GM04503 (cell line): ENCODE measurements around the gene GBX2.

Experiments used
- DNase-seq: peaks from one replicate; pipeline ENCODE4 v3.0.0-alpha.2; 2012; ENCODE audit warnings: low read depth

Gene GBX2

DNA sequence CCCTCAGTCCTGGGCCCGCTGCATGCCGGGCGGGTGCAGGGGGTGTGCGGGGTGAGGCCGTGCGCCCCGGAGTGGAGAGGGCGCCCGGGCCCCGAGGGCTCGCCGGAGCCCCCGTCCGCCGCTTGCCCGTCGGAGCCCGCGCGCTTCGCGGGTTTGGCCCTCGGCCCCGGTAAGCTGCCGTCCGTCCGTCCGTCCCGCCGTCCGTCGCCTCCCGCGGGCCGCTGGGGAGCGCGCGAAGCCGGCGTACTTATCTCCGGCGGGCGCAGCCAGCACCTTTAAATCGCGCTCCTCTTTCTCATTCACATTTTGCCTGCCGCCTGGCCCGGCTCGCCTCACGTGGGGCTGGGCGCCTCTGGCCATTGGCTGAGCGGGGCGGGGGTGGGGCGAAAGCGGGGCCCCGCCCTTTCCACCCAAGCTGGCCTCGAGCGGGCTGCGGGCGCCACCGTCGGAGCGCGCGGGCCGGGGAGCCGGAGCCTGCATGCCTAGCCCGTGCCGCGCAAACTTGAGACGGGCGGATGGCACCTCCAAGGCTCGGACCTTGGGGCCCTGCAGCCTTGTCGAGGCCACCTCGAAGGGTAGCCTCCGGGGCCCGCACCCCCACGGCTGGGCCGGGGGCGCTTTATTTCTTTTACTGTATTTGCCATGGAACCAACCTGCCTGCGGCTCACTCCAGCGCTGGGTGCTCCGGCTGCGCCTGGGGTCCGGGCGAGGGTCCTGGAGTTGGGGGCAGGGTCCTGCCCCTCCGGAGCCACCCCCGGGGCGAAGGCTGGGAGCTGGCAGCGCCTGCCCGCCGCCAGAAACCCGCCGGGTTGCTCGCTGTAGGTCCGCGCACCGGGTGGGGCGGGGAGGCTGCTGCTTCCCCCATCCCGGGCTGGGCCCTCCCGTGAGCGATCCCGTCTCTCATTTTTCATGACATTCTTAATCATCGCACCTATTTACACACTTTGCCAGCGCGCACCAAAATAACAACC is at the start of gene GBX2:
Gene GBX2 (minus strand): TSS at position 277 of the 971 bp plus-strand sequence. CDS start 415 bp downstream, outside the sequence.
- DNase-seq, result no peak

DNA sequence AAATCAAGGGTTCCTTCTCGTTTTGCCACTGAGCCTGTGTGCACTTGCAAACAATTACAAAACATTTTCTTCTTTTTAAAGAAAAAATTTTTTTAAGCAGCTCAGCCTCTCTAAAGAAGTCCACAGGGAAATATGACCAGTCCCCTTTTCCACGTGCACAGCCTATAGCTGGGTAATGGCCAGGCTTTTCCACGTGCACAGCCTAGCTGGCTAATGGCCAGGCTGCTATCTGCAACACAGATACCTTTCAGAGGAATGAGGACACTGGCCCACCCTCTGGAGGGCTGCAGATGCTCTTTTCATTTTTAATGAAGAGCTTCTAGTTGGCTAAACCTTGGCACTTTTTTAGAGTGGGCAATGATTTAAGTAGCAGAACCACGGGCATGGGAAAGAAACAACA is 49.7 kb upstream of the GBX2 start:
- no peak for DNase-seq

DNA sequence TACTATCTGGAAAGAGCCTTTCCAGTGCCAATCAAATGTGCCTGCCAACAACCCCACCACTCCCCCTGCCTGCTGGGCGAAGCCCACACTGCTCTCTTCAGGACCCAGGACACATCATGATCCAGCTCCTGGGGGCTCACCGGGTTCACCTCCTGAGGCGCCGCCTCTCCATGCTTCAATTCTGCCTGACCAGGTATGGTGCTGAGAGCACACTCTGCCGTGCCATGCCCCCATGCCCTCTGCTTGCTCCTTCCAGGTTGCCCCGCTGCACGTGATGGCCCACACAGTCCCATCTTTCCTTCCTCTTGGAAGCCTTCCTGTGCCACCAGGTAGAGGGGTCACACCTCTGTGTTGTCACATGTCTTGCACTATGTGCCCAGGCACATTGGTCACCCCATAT is 48.5 kb upstream of the GBX2 start:
- no peak for DNase-seq

DNA sequence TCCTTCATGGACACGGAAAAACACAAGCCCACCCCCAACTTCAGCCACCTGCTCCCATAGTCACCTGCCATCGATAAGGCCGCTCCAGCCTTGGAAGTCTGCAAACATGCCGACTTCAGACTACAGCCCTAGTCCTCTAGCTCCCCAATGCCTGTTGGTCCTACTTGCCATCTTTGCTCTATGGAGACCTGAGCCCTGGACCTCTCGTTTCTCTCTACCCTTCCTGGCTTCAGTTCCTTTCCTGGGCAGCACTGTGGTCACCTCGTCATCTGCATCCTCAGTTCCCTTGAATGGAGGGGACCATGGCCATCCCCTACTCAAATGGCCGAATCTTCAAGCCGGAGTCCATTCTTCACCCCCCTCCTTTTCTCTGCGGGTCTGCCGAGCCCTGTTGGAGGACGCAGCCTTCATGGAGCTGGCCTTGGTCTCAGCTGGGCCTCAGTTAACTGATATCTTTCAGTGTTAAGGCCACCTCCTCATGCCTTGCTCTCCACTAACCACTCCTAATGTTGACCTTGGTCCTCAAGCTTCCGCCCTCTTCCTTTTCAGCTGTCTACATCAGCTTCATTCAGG is 47.7 kb upstream of the GBX2 start:
- DNase-seq, result no peak

DNA sequence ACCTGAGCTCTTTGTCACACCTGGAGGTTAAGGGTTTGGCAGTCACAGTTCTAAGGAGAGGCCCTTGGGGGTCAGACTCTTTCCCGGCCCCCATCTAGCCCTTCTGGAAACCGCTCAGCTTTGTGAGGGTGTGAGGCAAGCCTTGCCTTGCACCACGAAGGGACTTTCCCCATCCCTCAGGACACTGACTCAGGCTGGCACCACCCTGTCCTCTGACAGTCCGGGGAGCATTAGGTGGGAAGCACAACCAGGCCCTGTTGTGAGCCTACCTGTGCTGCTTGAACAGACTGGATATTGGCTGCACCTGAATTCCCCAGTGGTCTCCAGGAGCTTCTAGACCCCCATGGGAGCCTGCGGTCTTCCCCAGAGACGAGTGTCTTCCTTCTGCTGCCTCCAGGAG is 47.0 kb upstream of the GBX2 start:
- no peak for DNase-seq

DNA sequence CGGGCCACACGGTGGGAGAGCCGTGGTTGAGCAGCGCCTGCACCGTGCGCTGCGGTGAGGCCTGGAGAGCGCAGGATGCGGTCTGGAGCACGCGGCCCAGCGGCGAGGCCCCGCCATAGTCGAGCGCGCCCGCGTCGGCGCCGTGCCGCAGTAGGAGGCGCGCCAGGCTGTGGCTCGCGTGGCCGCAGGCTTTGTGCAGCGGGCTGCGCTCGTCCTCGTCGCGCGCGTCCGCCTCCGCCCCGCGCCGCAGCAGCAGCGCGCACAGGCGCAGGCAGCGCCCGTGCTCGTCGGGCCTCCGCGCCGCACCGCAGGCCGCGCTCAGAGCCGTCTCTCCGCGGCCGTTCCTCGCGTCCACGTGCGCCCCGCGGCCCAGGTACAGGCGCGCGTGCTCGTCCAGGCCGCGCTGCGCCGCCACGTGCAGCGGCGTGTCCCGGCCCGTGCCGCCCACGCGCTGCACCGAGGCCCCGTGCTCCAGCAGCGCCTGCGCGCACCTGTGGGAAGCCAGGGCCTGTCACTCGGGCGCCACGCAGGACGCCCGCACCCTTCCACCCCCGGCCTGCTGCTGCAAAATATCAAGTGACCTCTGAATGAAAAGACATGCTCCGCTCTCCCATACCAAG is 46.3 kb upstream of the GBX2 start:
- no peak for DNase-seq

DNA sequence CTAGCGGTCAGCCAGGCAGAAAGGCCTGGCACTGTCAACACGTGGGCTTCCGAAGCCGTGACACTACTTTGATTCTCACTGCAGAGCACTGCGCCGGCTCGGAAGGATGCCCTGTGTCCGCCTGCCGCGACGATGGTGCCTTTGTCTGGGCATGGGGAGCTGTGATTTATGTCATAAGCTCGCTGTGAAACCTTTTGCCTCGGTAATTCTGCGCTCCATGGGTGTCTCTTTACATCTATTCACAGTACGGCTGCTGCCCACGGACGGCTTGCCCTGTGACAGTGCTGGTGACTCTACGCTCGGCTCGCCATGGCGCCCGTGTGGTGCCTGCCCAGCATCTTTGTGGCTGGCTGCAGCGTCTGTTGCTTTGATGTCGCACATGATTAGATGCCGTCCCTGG is 43.1 kb upstream of the GBX2 start:
- DNase-seq, result no peak

DNA sequence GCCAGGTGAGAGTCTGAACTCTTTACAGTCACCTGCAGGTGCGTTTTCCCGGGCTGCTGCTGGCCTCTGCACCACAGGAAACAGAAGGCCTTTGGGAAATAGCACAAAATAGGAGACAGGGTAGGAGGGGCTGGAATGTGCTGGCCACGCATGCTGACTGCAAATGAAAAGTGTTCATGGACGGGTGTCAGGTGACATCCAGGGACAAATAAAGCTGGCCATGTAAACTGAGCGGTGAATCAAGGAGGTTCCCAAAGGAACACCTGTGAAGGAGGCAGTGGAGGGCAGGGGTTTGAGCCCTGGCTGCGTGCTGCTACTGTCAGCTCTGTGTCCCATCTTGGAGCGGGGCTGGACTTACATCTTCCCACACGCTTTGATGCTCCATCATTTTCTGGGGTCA is 42.4 kb upstream of the GBX2 start:
- DNase-seq, result no peak

DNA sequence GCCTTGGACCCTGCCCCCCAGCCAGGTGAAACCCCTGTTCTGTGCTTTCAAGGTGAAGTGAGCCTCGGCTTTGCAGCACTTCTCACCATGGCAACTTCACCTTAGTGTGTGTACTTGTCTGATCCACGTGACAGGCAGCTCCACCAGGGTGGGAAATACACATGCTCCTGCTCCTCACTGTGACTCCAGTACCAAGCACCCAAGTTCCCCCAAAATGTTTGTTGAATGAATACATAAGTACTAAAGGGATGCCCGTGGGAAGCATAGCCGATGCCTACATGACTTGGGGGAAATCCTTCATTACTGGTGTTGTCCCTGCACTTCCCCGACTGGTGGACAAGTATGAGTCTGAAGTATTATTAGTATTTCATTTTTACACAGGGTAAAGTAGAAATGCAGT is 41.8 kb upstream of the GBX2 start:
- no peak for DNase-seq

DNA sequence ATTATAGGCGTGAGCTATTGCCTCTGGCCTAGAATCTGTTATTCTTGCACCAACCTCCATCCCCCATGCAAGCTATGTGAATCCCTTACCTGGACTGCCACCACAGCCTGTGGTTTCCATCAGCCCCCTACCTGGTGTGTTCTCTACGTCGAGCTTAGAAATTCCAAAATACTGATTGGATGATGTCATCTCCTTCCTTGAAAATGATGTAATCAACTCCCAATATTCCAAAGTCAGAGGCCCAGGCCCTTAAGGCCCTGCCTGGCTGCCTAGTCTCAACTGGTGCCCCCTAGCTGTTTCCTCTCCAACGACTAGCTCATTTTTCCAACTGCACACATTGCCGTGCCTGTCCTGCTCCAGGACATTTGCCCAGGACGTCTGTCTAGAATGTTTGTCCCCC is 41.3 kb upstream of the GBX2 start:
- DNase-seq, result no peak

DNA sequence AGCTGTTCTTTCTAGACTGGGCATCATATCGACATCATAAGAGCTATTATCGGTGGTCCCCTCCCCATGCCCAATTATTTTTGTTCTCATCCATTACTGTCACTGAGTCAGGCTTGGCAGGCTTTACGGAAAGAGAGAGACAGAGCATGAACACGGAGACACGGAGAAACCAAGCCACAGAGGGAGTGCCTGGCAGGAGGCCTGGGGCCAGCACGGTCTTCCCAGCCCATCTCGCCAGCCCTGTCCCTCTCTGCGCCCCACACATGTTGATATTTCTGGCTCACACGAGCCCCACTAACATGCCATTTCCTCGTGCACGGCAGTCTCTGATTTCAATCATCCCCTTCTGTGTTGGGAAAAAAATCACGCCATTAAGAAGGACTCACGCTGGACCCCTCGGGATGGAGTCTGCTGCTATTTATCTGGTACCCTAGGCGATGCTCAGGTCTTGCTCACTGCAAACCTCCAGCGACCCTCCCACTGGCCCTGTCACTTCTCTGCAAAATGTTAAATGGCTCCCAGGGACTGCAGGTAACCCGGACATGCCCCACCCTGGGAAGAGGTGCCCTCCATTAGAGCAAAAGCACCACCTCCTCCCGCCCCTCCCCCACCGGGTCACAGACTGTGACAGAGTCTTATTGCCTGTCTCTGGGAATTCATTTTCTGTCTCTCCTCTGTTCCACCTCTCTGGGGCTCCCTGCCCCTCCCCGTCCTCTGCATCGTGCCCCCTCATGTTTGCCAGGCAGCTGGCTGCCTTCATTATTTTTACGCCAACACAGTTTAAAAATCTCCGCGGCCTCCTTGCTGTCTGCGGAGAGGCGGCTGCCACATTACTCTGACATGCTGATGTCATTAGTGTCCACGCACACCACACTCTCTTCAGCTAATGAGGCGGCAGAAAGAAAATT is 40.1 kb upstream of the GBX2 start:
- DNase-seq, result no peak

DNA sequence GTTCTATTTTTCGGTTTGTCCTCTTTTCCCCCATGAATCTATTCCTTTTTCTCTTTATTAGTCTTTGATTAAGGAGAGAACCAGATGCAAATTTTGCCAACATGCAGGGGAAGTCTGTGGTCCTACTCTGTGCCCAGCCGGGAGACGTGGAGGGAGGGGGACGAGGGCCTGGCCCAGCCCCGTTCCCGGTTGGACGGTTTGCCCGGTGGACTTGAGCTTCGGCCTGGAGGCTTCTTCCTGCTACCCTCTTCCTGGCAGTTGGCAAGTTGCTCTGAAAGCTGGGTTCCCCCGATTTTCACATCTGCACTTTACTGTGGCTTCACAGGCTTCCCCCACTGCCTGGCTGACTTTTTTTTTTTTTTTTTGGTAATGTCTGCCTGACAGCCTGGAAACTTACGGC is 39.3 kb upstream of the GBX2 start:
- no peak for DNase-seq

DNA sequence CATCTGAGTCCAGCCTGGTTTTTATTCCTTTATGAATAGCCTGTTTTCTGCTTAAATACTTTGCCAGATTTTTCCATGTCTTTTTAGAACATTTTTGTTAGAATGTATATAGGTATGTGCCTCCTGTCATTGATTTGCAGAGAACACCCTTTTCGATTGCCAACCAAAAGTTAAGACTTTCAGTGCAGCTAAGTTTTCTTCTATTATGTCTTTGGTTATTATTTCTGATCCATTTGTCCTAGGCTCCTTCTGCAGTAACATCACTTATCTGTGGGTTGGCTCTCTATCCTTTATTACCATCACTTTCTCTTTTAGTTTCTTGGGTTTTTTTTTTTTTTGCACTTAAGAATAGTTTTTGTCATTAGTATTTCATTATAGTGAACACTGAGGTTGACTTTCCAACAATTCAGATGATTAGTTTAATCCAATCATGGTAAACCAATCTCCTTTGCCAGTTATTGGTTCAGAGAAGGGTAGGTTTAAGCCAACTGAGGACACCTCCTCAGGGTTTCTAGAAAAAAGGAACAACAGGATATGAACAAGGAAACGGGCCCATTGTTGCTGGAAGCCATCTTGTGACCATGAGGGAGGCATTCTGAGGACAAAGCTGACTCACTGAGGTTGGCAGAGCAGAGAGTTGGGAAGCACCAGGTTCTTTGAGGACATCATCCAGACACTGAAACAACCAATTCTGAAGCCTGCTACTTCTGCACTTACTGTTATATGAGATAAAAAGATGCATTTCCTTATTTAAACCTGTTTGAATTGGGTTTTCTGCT is 37.9 kb upstream of the GBX2 start:
- DNase-seq, result no peak

DNA sequence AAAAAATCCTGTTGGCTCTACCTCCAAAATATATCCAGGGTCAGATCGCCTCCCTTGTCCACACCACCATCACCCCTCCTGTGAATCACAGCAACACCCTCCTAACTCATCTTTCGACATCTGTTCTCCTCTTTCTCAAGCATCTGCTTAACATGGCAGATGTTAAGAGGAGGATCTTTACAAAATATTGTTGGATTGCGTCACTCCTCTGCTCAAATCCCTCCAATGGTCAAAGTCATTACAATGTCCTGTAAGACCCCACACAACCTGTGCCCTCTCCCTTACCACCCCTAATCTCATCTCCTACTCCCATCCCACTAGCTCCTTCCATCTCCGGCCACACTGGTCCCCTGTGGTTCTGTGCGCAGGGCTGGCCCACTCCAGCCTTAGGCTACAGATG is 36.8 kb upstream of the GBX2 start:
- DNase-seq, result no peak

DNA sequence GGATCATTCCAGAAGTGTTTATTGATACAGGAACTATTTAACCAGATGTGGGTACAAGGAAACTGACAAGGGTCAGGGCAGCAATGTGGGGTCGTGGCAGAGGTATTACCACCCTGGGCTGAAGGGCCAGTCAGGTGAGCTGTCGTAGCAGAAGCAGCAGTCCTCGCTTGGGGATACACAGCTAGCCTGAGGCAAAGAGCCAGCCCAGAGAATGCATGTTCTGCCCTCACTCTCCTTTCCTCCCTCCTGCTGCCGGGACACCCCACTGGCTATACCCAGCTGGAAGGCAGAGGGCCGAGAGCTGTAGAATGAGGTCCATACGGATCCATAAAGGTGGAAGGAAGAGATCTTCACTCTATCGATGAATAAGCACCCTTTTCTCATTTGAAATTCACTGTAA is 32.2 kb upstream of the GBX2 start:
- no peak for DNase-seq

DNA sequence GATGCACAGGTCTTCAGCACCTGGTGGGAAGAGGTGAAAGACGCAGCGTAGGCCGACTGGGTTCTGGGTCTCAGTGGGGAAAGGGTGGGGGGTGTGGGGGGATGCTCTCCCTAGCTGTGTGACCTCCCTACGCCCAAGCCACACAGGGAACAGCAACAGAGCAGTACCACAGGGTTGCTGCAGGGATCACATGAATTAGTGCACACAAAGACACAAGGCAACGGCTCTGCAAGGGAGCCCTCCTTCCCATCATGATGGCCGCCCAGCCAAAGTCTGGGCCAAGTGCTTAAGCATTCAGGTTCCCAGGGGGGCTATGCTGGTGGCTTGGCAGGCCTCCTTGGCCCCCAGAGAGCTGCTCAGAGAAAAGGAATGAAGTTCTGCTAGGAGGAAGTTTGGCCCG is 28.2 kb upstream of the GBX2 start:
- no peak for DNase-seq

DNA sequence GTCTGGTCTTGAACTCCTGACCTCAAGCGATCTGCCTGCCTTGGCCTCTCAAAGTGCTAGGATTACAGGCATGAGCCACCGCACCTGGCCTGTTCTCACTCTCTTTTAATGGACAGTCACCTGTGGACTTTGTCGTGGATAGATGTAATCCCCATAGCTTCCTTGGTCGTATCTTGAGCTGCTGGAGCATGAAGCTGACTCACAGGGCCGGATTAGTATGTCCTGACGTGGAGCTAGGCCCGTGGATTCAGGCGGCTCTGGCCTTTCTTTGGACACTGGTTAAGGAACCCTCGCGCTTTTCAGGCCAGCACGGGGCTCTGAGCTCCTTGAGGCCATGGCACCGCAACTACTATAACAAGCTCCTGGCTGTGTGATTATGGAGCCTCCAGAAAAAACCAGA is 27.5 kb upstream of the GBX2 start:
- DNase-seq, result no peak

DNA sequence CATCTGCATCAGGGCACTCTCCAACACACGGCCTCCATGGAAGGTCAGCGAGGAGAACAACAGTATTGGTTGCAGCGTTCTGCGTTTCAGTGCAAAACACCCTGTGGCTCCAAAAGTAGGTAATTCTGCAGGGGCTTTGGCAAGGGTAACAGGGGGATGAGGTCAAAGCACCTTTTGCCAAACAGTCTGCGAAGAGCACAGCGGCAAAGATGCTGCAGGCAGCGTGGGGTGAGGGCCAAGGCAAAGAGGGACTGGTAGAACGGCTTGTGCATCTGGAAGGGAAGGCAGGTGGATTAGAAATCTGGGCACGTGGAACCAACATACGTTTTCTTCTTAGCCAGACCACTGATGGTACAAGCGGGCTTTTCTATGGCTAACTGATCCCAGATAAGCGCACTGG is 26.6 kb upstream of the GBX2 start:
- DNase-seq, result no peak

DNA sequence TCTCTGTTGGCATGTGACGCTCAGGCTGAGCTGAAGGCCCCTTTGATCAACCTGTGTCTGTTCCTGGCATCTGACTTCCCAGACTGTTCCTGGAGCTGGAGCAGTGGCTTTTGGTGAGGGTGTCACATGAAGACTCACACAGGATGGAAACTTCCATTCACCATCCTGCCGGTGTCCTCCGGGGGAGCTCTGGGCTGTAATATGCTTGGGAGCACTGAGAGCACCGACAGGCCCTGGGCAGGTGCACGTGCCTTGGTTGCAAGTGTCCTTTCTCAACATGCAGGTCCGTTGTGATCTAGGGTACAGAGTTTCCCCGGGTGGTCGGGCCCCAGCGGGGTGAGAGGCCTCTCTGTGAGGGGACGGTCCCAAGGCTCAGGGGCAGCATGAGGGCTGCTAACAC is 24.8 kb upstream of the GBX2 start:
- DNase-seq, result no peak

DNA sequence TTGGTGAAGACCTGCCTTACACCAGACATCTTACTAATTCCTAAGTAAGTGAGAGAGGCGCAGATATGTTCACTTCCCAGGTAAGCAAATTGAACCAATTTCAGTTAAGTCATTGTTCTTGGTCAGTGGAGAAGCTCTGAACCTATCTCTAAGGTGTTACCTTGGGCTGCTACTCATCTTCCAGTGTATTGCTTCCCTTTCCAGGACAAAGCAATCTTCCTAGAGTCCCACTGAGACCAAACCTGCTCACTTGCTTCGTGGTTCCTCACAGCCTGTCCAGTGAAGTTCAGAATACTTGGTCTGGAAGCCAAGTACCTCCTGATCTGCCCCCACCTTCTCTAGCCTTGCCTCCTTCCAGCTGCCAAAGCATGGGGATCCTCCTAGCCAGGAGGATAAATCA is 22.5 kb upstream of the GBX2 start:
- no peak for DNase-seq

DNA sequence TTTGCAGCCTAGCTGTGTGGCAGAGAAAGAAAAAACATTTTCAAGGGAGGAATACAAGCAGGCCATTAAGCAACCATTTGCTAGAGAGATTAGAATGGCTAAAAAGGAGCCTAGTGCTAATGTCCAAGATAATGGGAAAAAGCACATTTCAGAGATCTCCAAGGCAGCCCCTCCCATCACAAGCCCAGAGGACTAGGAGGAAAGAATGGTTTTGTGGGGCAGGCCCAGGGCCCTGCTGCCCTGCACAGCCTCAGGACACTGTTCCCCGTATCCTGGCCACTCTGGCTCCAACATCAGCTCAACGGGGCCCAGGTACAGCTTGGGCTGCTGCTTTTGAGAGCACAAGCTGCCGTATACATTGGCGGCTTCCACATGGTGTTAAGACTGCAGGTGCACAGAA is 16.5 kb upstream of the GBX2 start:
- DNase-seq, result no peak
